GM21529 (cell line): ENCODE measurements around the gene ZNF574.

Experiments
- ATAC-seq: cut with Tn5 transposase; IDR thresholded peaks from one replicate; pipeline ENCODE4 v1.9.1; 2021; ENCODE audit not compliant: unreplicated experiment

Gene ZNF574

DNA sequence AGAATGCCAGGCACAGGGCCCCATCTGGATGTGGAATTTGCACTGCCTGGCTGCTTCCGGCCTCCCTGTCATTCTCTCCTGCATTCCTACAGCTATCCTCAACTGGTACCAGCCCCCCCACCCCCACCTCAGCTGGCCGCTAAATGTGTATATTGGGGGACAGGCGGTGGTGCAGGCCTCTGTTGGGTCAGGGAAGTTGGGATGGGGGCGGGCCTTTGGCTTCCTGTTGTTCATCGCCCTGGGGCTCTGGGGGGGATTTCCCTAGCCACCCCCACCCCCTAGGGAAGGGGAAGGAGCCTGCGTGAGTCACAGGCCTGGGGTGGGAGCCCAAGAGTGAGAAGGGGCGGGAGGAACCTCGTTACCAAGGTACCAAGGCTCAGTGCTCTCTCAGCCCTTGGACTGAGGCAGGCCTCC lies 45.7 kb downstream of the ZNF574 start:
- peak; percentile 40 for ATAC-seq

DNA sequence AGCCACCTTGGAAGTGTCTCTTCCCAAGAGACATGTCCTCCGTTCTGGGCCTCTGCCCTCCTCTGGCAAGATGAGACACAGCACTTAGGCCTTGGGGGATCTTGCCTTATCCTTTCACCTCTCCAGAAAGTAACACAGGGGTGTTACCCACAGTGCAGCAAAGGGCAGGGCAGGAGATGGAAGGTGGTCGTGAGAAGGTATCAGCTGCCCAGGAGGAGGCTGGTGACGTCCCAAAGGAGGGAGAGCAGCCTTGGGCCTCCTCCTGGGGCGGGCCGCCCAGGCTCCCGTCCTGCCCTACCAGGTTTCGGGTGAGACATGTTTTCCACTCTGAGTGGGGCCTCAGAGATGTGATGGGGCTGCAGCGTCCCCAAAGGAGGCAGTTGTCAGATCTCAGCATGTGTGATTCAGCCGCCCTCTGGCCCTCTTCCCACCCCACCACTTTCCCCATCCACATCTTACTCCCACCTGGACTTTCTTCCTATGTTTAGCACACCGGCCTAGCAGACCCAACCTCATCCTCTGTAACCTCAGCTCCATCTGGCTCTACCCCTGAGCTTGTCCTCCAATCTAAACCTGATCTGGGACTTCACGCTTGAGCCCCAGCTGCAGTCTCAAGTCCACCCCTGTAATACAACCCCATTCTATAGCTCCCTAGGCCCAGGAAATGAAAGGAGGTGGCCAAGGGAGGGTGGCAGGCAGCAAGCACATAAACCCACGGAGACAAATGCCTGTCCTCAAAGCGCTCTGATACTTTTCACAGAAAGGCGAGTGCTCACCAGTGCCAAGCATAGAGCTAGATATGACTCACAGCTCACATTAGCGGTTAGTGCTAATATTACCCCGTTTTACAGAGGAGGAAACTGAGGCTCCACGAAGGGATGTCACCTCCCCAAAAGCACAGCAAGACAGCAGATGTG lies 47.0 kb downstream of the ZNF574 start:
- ATAC-seq: peak; percentile 43

DNA sequence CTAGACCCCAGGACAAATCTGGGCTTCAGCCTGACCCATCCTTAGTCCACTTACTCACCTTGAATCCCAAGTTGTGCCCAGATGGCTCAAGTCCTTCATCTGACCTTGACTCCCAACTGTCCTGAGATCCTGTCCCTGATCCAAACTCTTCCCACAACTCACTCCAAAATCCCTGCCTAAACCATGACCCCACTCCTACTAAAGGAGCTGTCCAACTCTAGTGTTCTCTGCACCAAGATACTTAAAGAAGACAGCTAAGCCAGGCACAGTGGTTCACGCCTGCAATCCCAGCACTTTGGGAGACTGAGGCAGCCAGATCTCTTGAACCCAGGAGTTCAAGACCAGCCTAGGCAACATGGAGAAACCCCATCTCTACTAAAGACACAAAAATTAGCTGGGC lies 47.8 kb downstream of the ZNF574 start:
- no peak for ATAC-seq

DNA sequence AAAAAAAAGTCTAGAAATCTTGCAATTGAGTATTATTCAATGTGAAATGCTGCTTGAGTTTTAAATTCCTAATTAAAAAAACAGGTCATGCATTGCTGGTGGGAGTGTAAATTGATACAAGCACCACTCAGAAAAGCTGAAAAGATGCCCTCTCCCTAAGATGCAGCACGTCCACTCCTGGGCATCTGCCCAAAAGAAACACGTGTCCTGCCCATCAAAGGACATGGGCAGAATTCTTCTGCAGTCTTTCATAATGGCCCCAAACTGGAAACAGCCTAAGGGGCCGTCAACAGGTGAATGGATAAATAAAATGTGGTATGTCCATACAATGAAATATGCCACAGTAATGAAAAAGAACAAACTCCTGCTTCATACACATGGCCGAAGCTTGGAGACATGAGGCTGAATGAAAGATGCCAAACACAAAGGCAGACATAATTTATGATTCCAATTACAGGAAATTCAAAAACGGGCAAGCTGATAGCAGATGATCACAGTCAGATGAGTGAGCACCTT lies 48.5 kb downstream of the ZNF574 start:
- no peak for ATAC-seq

DNA sequence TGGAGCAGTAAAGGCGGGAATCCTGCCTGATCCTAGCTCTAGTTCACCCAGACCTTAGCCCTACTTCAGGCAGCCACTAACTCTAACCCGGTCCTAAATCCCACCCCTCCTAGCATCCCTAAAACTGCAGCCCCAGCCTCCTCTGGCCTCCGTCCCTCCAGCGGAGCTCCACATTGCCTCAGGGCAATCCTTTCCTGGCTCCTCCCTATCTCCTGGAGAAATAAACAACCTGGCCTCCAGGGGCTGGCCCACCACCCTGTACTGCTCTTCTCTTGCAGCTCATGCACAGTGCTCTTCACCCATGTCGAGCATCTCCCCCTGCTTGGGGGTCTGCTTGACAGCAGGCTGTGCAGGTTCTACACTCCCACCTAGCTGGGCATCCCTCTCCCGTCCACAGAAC lies 49.6 kb downstream of the ZNF574 start:
- ATAC-seq: no peak

DNA sequence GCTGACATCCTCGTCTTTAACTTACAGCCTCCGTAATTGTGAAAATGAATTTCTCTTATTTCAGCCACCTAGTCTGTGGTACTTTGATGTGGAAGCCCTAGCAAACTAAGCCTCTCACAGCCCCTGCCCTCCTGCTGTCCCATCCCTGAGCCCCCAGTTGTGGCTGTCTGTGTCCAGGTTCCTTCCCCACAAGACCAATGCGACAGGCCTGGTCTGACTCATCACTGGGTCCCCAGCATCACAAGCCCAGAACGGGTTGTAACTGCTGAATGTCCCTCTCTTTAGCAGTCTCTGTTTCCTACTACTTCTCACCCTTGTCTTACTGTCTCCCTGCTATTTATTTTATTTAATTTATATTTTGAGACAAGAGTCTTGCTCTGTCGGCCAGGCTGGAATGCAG lies 50.6 kb downstream of the ZNF574 start:
- no peak for ATAC-seq

DNA sequence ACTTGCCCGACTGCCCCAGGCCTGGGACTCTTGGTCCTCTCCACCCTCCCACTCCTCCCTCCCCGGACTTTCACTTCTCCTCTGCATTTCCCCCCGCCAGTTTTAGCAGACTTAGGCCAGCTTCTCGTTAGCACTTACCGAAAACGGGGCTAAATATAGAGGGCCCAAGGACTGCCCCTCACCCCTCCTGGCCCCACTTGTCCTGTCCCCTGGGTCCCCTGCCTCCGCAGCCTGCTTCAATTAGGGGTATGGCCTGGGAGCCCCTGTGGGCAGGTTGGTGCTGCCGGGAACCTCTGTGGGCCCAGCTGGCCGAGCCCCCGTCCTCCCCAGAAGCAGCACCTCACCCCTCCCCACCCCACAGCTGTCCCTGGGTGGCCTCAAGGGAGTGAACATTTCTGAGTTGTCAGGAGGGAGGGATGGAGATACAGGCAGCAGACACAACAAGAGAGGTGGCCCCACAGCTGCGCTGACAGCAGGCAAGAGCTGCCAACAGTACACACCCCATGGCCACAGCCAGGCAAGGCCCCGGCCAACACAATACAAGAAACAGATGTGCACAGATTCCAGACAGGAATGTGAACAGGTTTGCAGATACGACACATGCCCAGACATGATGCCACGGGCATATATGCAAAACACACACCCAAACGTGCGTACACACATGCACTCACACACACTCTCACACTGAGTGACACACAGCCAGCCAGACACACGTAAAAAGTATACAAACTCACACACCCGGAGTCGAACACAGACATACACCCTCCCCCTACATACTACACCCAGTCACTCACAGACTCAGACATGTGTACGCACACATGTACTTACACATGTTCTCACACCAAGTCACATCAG lies 53.7 kb downstream of the ZNF574 start:
- ATAC-seq: peak; percentile 51

DNA sequence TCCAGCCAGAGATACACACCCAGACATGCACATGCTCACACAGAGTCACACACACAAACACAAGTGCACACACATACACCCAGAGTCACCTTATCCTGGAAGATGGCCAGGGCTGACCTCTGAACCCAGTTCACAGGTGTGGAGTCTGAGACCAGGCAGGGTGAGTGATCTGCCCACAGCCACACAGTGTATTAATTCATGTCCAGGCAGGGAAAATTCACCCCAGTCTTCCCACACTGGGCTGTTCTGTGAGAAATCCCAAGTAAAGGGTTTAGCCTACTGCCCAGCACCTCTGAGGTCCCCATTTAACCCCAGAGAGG lies 54.2 kb downstream of the ZNF574 start:
- no peak for ATAC-seq
